Measurements from ENCODE around the gene RAB24.

GRCh38 chr5:177276886-177277285, 26.6 kb downstream of the RAB24 start:
- TF ChIP-seq, protein P1, sequence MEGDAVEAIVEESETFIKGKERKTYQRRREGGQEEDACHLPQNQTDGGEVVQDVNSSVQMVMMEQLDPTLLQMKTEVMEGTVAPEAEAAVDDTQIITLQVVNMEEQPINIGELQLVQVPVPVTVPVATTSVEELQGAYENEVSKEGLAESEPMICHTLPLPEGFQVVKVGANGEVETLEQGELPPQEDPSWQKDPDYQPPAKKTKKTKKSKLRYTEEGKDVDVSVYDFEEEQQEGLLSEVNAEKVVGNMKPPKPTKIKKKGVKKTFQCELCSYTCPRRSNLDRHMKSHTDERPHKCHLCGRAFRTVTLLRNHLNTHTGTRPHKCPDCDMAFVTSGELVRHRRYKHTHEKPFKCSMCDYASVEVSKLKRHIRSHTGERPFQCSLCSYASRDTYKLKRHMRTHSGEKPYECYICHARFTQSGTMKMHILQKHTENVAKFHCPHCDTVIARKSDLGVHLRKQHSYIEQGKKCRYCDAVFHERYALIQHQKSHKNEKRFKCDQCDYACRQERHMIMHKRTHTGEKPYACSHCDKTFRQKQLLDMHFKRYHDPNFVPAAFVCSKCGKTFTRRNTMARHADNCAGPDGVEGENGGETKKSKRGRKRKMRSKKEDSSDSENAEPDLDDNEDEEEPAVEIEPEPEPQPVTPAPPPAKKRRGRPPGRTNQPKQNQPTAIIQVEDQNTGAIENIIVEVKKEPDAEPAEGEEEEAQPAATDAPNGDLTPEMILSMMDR (IDR thresholded peaks at IDR 0.05; ENCODE audit: insufficient read depth, low read depth, low read length) = no peak
- no peak for TF ChIP-seq EZH2 (IDR thresholded peaks at IDR 0.05; ENCODE audit: insufficient read depth, low read length)

All from astrocyte (in vitro differentiated cells and primary cell).